DOHH2 (cell line): Measurements from ENCODE around the gene TMEM74B.
"Not testable (repeated sequence)": the region's sequence is repeated elsewhere in the genome, so short reads cannot be mapped to it uniquely, and the experiment has no call there.

Source experiments
- H3F3A ChIP-seq: fragments of 200-600 bp; sonication (generic), shearing (Covaris generic); 2 replicates; pipeline ENCODE4 v1.6.0; 2016; ENCODE audit warnings: antibody characterized with exemption, mild to moderate bottlenecking; ENCODE audit not compliant: control insufficient read depth, insufficient read depth
- H3K27ac ChIP-seq: fragments of 200-600 bp; sonication (generic); 2 replicates; pipeline ENCODE4 v1.5.1; 2014; ENCODE audit warnings: low read depth, mild to moderate bottlenecking, low read length, moderate library complexity
- H3K27me3 ChIP-seq: fragments of 200-600 bp; sonication (generic); 2 replicates; pipeline ENCODE4 v1.6.1; 2014; ENCODE audit warnings: mild to moderate bottlenecking, low read length, mixed read lengths; ENCODE audit not compliant: control insufficient read depth
- H3K36me3 ChIP-seq: fragments of 200-600 bp; sonication (generic); 2 replicates; pipeline ENCODE4 v1.6.1; 2014; ENCODE audit warnings: mild to moderate bottlenecking, low read length, moderate library complexity, mixed read lengths; ENCODE audit not compliant: control insufficient read depth
- H3K4me1 ChIP-seq: fragments of 200-600 bp; sonication (generic); 2 replicates; pipeline ENCODE4 v1.6.1; 2014; ENCODE audit warnings: mild to moderate bottlenecking, low read length, mixed read lengths; ENCODE audit not compliant: control insufficient read depth
- H3K4me2 ChIP-seq: fragments of 200-600 bp; sonication (generic); 2 replicates; pipeline ENCODE4 v1.6.0; 2014; ENCODE audit warnings: mild to moderate bottlenecking, low read length, moderate library complexity
- H3K4me3 ChIP-seq: fragments of 200-600 bp; sonication (generic); 2 replicates; pipeline ENCODE4 v1.5.1; 2014; ENCODE audit warnings: mild to moderate bottlenecking, low read length, mixed read lengths
- H3K79me2 ChIP-seq: fragments of 200-600 bp; sonication (generic); 2 replicates; pipeline ENCODE4 v1.6.1; 2014; ENCODE audit warnings: mild to moderate bottlenecking, low read length, mixed read lengths; ENCODE audit not compliant: control insufficient read depth
- H3K9me2 ChIP-seq: fragments of 200-600 bp; sonication (generic); replicated peaks from 2 replicates; pipeline ENCODE4 v1.6.1; 2014; ENCODE audit warnings: mild to moderate bottlenecking, low read length, mixed read lengths; ENCODE audit not compliant: control insufficient read depth
- H3K9me3 ChIP-seq: fragments of 200-600 bp; sonication (generic); 2 replicates; pipeline ENCODE4 v1.6.1; 2014; ENCODE audit warnings: antibody characterized with exemption, low read length, mixed read lengths; ENCODE audit not compliant: control insufficient read depth, insufficient read depth
- H4K20me1 ChIP-seq: fragments of 200-600 bp; sonication (generic); 2 replicates; pipeline ENCODE4 v1.6.0; 2014; ENCODE audit warnings: low read depth, mild to moderate bottlenecking, antibody characterized with exemption, low read length, moderate library complexity; ENCODE audit not compliant: control insufficient read depth, insufficient read depth
- EZH2phosphoT487 ChIP-seq: fragments of 200-600 bp; sonication (generic); IDR thresholded peaks from 2 replicates; pipeline ENCODE4 v1.6.1; 2017; ENCODE audit warnings: borderline replicate concordance, mild to moderate bottlenecking, antibody characterized with exemption, low read length, moderate library complexity, mixed read lengths
- TF ChIP-seq, protein P1 (sequence below): fragments of 200-600 bp; sonication (generic); IDR thresholded peaks from one replicate; pipeline ENCODE4 v1.5.1; 2014; ENCODE audit warnings: antibody characterized with exemption, mild to moderate bottlenecking, low read depth, low read length; ENCODE audit not compliant: poor library complexity, severe bottlenecking

The TMEM74B gene

DNA sequence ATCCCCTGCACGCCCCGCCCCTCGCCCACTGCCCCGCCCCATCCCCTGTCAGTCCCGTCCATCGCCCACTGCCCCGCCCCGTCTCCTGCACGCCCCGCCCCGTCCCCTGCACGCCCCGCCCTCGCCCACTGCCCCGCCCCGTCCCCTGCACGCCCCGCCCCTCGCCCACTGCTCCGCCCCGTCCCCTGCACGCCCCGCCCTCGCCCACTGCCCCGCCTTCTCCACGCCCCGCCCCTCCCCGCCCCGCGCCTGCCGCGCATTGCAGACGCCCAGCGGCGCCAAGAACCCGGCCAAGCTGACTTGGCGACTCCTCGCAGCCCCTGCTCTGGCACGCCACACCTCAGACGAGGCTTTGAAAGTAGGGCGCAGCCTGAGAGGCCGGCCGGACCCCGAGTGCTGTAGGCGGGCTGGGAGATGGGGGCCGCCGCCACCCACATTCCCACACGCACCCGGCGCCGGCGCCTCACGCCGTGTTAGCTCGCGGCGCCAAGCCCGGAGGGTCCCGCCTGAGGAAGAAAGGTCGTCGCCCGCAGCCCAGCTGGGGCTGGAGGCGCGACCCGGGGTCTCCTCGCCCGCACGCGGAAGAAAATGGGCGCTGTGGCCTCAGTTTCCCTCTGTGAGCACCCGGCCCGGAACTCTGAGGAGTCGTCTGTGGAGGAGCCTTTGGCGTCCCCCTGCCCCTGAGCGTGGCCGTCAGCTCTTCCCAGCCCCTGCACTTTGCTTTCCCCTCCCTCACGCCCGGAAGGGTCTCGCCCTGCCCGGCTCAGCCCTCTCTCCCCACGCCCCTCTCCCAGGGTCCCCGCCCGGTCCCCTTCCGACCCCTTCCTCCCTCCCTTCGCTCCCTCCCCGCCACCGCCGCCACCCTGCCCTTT, 41.2 kb upstream of the TMEM74B start, which contains the start of gene RAD21L1:
Gene RAD21L1, plus strand, starts transcription at position 262 of the 872 bp plus-strand sequence. CDS start 2,410 bp downstream, outside the sequence.
- H3K36me3 ChIP-seq, result no peaks in the 10 kb centered on the region
- peak within 1 kb of the TSS; percentile 52 for H3K4me2 ChIP-seq
- H3K9me3 ChIP-seq, result no peaks in the 10 kb centered on the region
- no peaks in the 10 kb centered on the region for H4K20me1 ChIP-seq
- H3K9me2 ChIP-seq, result no peaks in the 10 kb centered on the region
- H3K27me3 ChIP-seq, result peaks cover 25% of the 10 kb centered on the region
- no peak for TF ChIP-seq EZH2phosphoT487
- TF ChIP-seq, protein P1, sequence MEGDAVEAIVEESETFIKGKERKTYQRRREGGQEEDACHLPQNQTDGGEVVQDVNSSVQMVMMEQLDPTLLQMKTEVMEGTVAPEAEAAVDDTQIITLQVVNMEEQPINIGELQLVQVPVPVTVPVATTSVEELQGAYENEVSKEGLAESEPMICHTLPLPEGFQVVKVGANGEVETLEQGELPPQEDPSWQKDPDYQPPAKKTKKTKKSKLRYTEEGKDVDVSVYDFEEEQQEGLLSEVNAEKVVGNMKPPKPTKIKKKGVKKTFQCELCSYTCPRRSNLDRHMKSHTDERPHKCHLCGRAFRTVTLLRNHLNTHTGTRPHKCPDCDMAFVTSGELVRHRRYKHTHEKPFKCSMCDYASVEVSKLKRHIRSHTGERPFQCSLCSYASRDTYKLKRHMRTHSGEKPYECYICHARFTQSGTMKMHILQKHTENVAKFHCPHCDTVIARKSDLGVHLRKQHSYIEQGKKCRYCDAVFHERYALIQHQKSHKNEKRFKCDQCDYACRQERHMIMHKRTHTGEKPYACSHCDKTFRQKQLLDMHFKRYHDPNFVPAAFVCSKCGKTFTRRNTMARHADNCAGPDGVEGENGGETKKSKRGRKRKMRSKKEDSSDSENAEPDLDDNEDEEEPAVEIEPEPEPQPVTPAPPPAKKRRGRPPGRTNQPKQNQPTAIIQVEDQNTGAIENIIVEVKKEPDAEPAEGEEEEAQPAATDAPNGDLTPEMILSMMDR, result no peak
- H3K79me2 ChIP-seq, result no peaks in the 10 kb centered on the region
- no peak within 1 kb of the TSS for H3K27ac ChIP-seq
- H3K4me3 ChIP-seq, result peak within 1 kb of the TSS; percentile 44; the same call in 1 of the 2 replicates
- H3F3A ChIP-seq, result no peaks in the 10 kb centered on the region
- no peaks in the 10 kb centered on the region for H3K4me1 ChIP-seq

DNA sequence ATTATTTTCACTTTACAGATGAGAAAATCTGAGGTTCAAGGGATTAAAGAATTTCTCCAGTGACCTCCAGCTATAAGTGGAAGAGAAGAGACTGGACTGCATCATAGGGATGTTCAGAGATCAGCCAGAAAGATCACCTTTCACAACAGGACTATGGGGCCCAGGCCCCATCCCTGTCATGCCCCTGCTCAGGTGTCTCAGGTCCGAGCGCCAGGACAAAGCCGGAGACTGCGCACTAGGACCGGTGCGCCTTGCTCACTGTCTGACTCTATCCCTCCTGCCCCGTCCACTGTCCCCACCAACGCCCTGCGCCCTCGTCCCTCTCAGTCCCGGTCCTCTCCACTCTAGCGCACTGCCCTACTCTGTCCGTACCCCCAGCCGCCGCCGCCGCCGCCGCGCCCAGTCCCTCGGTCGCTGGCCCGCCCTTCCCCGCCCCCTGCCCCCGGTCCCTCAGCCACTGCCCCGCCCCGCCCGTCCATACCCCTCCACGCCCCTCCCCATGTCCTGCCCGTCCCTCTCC, 40.5 kb upstream of the TMEM74B start:
- H3K9me3 ChIP-seq, result no peaks in the 10 kb centered on the region
- TF ChIP-seq, protein P1, result no peak
- TF ChIP-seq EZH2phosphoT487, result no peak
- no peaks in the 10 kb centered on the region for H3K9me2 ChIP-seq
- H3K27ac ChIP-seq, result no peak overlapping the region
- H3F3A ChIP-seq, result no peaks in the 10 kb centered on the region
- no peaks in the 10 kb centered on the region for H3K4me1 ChIP-seq
- H3K4me2 ChIP-seq, result no peak overlapping the region; the same call in 1 of the 2 replicates
- no peaks in the 10 kb centered on the region for H3K79me2 ChIP-seq
- peaks cover 25% of the 10 kb centered on the region for H3K27me3 ChIP-seq
- no peaks in the 10 kb centered on the region for H4K20me1 ChIP-seq
- no peaks in the 10 kb centered on the region for H3K36me3 ChIP-seq
- no peak overlapping the region for H3K4me3 ChIP-seq

DNA sequence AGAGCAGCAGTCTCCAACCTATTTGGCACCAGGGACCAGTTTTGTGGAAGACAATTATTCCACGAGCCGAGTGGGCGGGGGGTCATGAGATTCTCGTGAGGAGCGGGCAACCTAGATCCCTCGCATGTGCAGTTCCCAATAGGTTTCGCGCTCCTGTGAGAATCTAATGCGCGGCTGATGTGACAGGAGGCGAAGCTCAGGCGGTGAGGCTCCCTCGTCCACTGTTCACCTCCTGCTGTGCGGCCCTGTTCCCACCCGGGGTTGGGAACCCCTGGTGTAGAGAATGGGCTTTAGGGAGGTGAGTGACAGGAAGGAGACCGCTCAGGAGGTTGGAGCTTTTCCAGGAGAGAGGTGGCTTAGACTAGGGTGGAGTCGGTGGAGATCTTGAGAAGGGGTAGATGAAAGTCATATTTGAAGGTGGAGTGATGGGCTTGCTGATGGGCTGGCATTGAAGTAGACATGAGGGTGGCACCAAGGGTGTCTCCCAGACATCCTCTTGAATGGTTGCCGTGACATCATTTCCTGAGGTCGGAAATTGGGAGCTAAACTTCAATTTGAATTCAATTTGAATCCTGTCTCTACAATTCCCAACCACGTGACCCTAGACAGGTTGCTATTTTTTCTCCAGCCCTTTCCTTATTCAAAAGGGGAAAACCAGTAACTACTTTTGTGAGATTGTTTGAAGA, 39.6 kb upstream of the TMEM74B start:
- Histone ChIP-seq H4K20me1 (no peaks in the 10 kb centered on the region), H3K4me1 (no peaks in the 10 kb centered on the region), H3K4me3 (no peak overlapping the region), H3F3A (no peaks in the 10 kb centered on the region), H3K27ac (no peak overlapping the region), H3K36me3 (no peaks in the 10 kb centered on the region), H3K4me2 (no peak overlapping the region), H3K27me3 (peaks cover 20% of the 10 kb centered on the region), H3K79me2 (no peaks in the 10 kb centered on the region), H3K9me2 (no peaks in the 10 kb centered on the region), H3K9me3 (no peaks in the 10 kb centered on the region)
- TF ChIP-seq, protein P1, result no peak
- no peak for TF ChIP-seq EZH2phosphoT487

DNA sequence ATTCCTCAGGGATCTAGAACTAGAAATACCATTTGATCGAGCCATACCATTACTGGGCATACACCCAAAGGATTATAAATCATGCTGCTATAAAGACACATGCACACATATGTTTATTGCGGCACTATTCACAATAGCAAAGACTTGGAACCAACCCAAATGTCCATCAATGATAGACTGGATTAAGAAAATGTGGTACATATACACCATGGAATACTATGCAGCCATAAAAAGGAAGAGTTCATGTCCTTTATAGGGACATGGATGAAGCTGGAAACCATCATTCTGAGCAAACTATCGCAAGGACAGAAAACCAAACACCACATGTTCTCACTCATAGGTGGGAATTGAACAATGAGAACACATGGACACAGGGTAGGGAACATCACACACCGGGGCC, 38.0 kb upstream of the TMEM74B start:
- H3K4me3 ChIP-seq, H3K79me2 ChIP-seq, H3K9me2 ChIP-seq, H4K20me1 ChIP-seq, H3K27ac ChIP-seq, H3F3A ChIP-seq, H3K36me3 ChIP-seq, H3K4me1 ChIP-seq, H3K4me2 ChIP-seq, H3K9me3 ChIP-seq: not testable (repeated sequence)
- H3K27me3 ChIP-seq, result peaks cover 13% of the 10 kb centered on the region

DNA sequence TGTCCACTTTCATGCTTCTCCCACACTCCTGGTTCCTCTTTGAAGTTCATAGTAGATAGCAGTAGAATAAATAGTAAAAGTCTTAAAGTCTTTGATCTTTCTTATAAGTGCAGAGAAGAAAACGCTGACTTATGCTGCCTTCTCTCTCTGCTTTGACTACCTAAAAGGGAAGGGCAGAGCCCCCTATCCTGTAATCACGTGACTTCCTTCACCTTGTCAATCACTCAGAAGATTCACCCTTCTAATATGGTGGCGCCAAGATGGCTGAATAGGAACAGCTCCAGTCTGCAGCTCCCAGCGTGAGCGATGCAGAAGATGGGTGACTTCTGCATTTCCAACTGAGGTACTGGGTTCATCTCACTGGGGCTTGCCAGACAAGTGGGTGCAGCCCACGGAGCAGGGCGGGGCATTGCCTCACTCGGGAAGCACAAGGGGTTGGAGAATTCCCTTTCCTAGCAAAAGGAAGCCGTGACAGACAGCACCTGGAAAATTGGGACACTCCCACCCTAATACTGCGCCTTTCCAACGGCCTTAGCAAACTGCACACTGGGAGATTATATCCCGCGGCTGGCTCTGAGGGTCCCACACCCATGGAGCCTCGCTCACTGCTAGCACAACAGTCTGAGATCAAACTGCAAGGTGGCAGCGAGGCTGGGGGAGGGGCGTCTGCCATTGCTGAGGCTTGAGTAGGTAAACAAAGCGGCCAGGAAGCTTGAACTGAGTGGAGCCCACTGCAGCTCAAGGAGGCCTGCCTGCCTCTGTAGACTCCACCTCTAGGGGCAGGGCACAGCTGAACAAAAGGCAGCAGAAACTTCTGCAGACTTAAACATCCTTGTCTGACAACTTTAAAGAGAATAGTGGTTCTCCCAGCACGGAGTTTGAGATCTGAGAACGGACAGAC, 32.0 kb upstream of the TMEM74B start:
- not testable (repeated sequence) for H3K4me1 ChIP-seq, H3K4me2 ChIP-seq, H3K9me2 ChIP-seq, H3K27ac ChIP-seq, H3F3A ChIP-seq, H3K4me3 ChIP-seq, H3K79me2 ChIP-seq, H3K9me3 ChIP-seq, H3K36me3 ChIP-seq, H4K20me1 ChIP-seq
- H3K27me3 ChIP-seq, result peaks cover 20% of the 10 kb centered on the region
